Uterus (tissue), 2 donors: ENCODE data around the gene FBXL13.

Source experiments
- POLR2A ChIP-seq, 2 donors: fragments of 450-650 bp; IDR thresholded peaks; one replicate each; pipeline ENCODE4 v1.6.1; 2016; ENCODE audit warnings: antibody characterized with exemption in 2 of 2, mild to moderate bottlenecking in 1 of 2, moderate library complexity in 1 of 2
- TF ChIP-seq, protein P1 (sequence below), 4 experiments: fragments of 200-600 bp in 2 of 4; fragments of 450-650 bp in 2 of 4; sonication (generic) in 2 of 4; IDR thresholded peaks; one replicate each; pipeline ENCODE4 v1.5.1; 2016 to 2019; ENCODE audit warnings: antibody characterized with exemption in 4 of 4, mild to moderate bottlenecking in 2 of 4, moderate library complexity in 1 of 4

DNA sequence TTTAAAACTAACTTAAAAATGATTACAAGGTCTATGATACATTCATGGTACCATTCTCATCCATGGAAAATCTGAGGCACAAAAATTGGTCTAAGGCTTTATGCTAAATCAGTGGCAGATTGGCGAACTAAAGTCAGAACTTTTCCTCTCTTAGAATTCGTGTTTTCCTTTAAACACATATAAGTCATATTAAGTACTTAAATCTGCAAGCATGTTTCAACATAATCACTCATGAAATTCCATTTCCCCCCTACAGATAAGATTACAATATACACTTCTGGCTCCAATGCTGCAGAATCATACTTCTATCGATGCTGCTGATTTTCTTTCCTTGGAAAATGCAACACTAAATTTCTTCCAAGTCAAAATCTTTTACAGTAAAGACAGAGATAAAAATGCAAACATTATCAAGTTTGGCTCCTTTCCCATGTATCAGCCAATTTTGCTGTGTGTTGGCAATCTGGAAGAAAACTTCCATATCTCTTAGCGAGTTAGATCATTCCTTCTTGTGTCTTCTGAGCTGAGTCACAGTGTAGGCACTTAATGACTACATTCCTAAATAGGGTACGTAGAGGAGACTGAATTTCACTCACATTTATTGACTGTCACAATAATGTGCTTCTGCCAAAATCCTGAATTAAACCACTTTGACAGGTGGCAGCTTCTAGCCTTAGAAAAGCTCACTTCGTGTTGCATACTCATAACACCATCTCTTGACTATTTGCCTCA lies 238.2 kb downstream of the FBXL13 start:
- TF ChIP-seq, protein P1, sequence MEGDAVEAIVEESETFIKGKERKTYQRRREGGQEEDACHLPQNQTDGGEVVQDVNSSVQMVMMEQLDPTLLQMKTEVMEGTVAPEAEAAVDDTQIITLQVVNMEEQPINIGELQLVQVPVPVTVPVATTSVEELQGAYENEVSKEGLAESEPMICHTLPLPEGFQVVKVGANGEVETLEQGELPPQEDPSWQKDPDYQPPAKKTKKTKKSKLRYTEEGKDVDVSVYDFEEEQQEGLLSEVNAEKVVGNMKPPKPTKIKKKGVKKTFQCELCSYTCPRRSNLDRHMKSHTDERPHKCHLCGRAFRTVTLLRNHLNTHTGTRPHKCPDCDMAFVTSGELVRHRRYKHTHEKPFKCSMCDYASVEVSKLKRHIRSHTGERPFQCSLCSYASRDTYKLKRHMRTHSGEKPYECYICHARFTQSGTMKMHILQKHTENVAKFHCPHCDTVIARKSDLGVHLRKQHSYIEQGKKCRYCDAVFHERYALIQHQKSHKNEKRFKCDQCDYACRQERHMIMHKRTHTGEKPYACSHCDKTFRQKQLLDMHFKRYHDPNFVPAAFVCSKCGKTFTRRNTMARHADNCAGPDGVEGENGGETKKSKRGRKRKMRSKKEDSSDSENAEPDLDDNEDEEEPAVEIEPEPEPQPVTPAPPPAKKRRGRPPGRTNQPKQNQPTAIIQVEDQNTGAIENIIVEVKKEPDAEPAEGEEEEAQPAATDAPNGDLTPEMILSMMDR (IDR thresholded peaks at IDR 0.05), result no peak
- TF ChIP-seq POLR2A (IDR thresholded peaks at IDR 0.05), result no peak
